Activated T-helper 2 cell treated with anti-CD3 and anti-CD28 coated beads, Interferon-gamma antibody, Interleukin-2, Interleukin-4, amounts not matched to agents 10 μg/mL and 5 μg/mL and 100 μg/mL, durations not matched to agents 14 hours and 24 hours and 36 hours (primary cell): ENCODE results near the gene GALT. TPM values are rescaled to one million over a fixed set of nuclear protein-coding genes. Genes with fewer than 3 reads are reported as not detected.
A peak's percentile ranks its signal among the peaks of the same experiment; 100 is the strongest.

ENCODE experiments used
- DNase-seq: peaks from one replicate; pipeline ENCODE4 v3.0.0; 2021; ENCODE audit warnings: low spot score
- H3K27ac Mint-ChIP-seq: one replicate; pipeline ENCODE4 v1.8.0; 2021; ENCODE audit warnings: mixed read lengths
- H3K27me3 Mint-ChIP-seq: one replicate; pipeline ENCODE4 v1.8.0; 2021; ENCODE audit warnings: low read depth, mixed read lengths
- H3K36me3 Mint-ChIP-seq: one replicate; pipeline ENCODE4 v1.8.0; 2021; ENCODE audit warnings: low read depth, mixed read lengths
- H3K4me1 Mint-ChIP-seq: one replicate; pipeline ENCODE4 v1.8.0; 2021; ENCODE audit warnings: low read depth, mixed read lengths
- H3K4me3 Mint-ChIP-seq: one replicate; pipeline ENCODE4 v1.8.0; 2021; ENCODE audit warnings: low read depth, mild to moderate bottlenecking, moderate library complexity, mixed read lengths
- H3K9me3 Mint-ChIP-seq: one replicate; pipeline ENCODE4 v1.8.0; 2021; ENCODE audit warnings: mixed read lengths
- intact Hi-C: fragments of 100-400 bp; cut with micrococcal nuclease; formaldehyde crosslinking; loops from one replicate; pipeline ENCODE4 v1.15.1; 2023
- total RNA-seq: library from RNA; stranded (reverse); gene quantifications from 2 replicates; pipeline ENCODE4 v1.2.3, GENCODE V29; 2022

GALT gene
- 74.3 and 78.4 TPM in 2 replicates for total RNA-seq

- no peaks in the 10 kb centered on the region for H3K27me3 Mint-ChIP-seq
- intact Hi-C loops: loop anchor here (1.0 to 5.0 kb wide), 3 partner anchors 9 to 34 kb away; partner anchors contain the start of genes RPP25L and SIGMAR1
- H3K36me3 Mint-ChIP-seq: peaks cover 40% of the 10 kb centered on the region
- peak within 1 kb of the TSS; percentile 87 for H3K27ac Mint-ChIP-seq
- H3K9me3 Mint-ChIP-seq: no peaks in the 10 kb centered on the region
- DNase-seq: peak; percentile 95
- H3K4me1 Mint-ChIP-seq: peaks cover 28% of the 10 kb centered on the region
- peak within 1 kb of the TSS; percentile 93 for H3K4me3 Mint-ChIP-seq
Observed at GRCh38 chr9:34646211-34647083, at the start of gene GALT. Gene GALT, plus strand, starts transcription at chr9:34646675. Its CDS starts 30 bp downstream, at chr9:34646705.

DNA sequence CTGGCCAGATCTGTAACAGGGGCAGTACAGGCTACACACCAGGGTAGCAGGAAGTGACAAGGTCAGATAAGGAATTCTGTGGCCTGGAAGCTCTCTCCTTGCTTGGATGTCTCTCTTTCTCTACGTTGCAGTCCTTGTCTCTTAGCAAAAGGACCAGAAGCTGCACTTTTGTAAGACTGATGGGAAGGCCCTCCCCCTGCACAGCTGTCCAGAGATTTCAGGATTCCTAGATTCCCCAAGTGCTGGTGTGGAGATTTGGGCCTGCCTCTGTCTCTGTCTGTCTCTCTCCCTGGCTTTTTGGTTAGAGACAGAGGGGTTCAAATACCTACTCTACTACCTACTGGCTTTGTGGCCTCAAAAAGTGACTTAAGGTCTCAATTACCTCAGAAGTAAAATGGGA, 46.9 kb upstream of the GALT start:
- no peaks in the 10 kb centered on the region for H3K36me3 Mint-ChIP-seq
- no peaks in the 10 kb centered on the region for H3K4me1 Mint-ChIP-seq
- intact Hi-C loops: no loop called here
- peaks cover 30% of the 10 kb centered on the region for H3K27me3 Mint-ChIP-seq
- H3K27ac Mint-ChIP-seq: no peak overlapping the region
- no peak for DNase-seq
- no peak overlapping the region for H3K4me3 Mint-ChIP-seq
- H3K9me3 Mint-ChIP-seq: no peaks in the 10 kb centered on the region

GRCh38 chr9:34600908-34601307, 45.6 kb upstream of the GALT start:
- no peaks in the 10 kb centered on the region for H3K9me3 Mint-ChIP-seq
- H3K36me3 Mint-ChIP-seq: no peaks in the 10 kb centered on the region
- peaks cover 29% of the 10 kb centered on the region for H3K27me3 Mint-ChIP-seq
- DNase-seq: no peak
- no peak overlapping the region for H3K4me3 Mint-ChIP-seq
- intact Hi-C loops: loop anchor here (5.0 kb wide), 1 partner anchor 36 kb away; the partner anchor contains the start of gene SIGMAR1
- no peaks in the 10 kb centered on the region for H3K4me1 Mint-ChIP-seq
- no peak overlapping the region for H3K27ac Mint-ChIP-seq

DNA sequence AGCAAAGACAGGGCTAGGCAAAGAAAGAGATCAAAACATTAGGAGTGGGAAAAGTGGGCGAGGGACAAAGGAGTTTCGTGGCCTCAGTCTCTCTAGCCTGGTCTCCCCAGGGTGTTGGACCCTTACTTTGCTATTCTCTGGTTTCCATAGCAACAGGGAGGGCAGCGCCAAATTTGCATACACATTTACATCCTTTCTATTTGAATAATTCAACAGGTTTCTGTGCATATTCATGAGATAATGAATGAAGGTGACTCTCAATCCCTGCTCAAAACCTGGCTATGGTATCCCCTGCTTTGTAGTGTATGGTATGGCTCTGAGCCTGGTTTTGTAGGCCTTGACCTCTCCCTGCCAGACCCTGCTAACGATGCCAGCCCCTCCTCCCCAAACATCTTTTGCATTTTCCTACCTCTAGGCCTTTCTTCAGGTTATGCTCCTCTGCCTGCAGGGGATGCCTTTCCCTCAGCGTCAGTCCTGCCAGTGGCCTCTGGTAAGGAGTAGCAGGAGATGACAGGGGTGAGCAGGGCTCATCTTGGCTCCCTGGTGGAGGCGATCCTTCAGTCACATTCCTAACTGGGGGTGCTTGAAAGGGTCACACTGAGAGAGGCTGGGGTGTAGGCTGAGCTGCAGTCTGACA, 44.4 kb upstream of the GALT start:
- H3K4me1 Mint-ChIP-seq: no peaks in the 10 kb centered on the region

DNA sequence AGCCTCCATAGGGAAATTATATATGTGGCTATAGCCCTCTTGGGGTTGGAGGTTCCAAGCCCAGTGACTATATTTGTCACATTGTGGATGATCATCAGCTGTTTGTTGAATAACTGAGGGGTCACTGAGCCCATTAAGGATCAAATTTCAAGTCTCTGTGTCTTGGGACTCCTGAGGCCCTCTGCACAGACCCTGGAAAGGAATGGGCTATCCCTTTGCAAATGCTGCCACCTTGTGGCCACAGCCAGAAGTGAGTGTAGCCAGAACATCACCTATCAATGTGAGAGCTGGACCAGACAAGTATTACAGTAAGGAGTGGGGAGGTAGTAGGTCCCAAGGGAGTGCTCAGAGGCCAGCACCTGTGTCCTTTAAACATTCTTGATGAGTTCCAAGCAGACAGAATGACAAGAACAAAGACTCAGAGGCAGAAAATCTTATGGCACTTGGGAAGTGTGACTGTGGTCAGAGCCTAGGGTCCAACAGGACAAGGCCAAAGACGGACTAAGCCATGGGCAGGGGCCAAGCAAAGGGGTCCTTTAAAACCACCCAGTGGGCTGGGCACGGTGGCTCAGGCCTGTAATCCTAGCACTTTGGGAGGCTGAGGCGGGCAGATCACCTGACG, 42.8 kb upstream of the GALT start:
- intact Hi-C loops: loop anchor here (2.0 to 5.0 kb wide), 2 partner anchors 34 to 55 kb away; partner anchors contain the start of gene SIGMAR1
- Mint-ChIP-seq H3K4me3 (no peak overlapping the region), H3K36me3 (no peaks in the 10 kb centered on the region), H3K27ac (no peak overlapping the region), H3K9me3 (no peaks in the 10 kb centered on the region), H3K4me1 (no peaks in the 10 kb centered on the region), H3K27me3 (peaks cover 16% of the 10 kb centered on the region)
- DNase-seq: peak; percentile 66

More for the DNA sequence above, 44.4 kb upstream of the GALT start:
- Mint-ChIP-seq H3K4me3 (no peak overlapping the region), H3K27me3 (peaks cover 20% of the 10 kb centered on the region), H3K36me3 (no peaks in the 10 kb centered on the region), H3K27ac (no peak overlapping the region), H3K9me3 (no peaks in the 10 kb centered on the region)
- DNase-seq: no peak
- intact Hi-C loops: loop anchor here (2.0 to 5.0 kb wide), 2 partner anchors 35 to 53 kb away; partner anchors contain the start of gene SIGMAR1

- peaks cover 1% of the 10 kb centered on the region for H3K4me1 Mint-ChIP-seq
- no peak overlapping the region for H3K27ac Mint-ChIP-seq
- H3K4me3 Mint-ChIP-seq: no peak overlapping the region
- no peaks in the 10 kb centered on the region for H3K9me3 Mint-ChIP-seq
- DNase-seq: no peak
- H3K27me3 Mint-ChIP-seq: peaks cover 12% of the 10 kb centered on the region
- peaks cover 11% of the 10 kb centered on the region for H3K36me3 Mint-ChIP-seq
- intact Hi-C loops: no loop called here
Observed at GRCh38 chr9:34606190-34606589, 40.3 kb upstream of the GALT start.

GRCh38 chr9:34606905-34607304, 39.6 kb upstream of the GALT start:
- no peak for DNase-seq
- peaks cover 19% of the 10 kb centered on the region for H3K36me3 Mint-ChIP-seq
- H3K9me3 Mint-ChIP-seq: no peaks in the 10 kb centered on the region
- peaks cover 6% of the 10 kb centered on the region for H3K27me3 Mint-ChIP-seq
- no peak overlapping the region for H3K4me3 Mint-ChIP-seq
- no peak overlapping the region for H3K27ac Mint-ChIP-seq
- H3K4me1 Mint-ChIP-seq: peaks cover 4% of the 10 kb centered on the region
- intact Hi-C loops: no loop called here

- Mint-ChIP-seq H3K4me1 (peaks cover 4% of the 10 kb centered on the region), H3K4me3 (no peak overlapping the region), H3K27me3 (peaks cover 6% of the 10 kb centered on the region), H3K9me3 (no peaks in the 10 kb centered on the region), H3K27ac (no peak overlapping the region), H3K36me3 (peaks cover 19% of the 10 kb centered on the region)
- DNase-seq: no peak
- intact Hi-C loops: no loop called here
Observed at GRCh38 chr9:34607331-34607730, 39.1 kb upstream of the GALT start.

GRCh38 chr9:34610434-34611206, 35.9 kb upstream of the GALT start:
- H3K4me3 Mint-ChIP-seq: peak overlapping the region; percentile 90
- H3K36me3 Mint-ChIP-seq: peaks cover 25% of the 10 kb centered on the region
- H3K27ac Mint-ChIP-seq: no peak overlapping the region
- DNase-seq: no peak
- H3K9me3 Mint-ChIP-seq: no peaks in the 10 kb centered on the region
- no peaks in the 10 kb centered on the region for H3K27me3 Mint-ChIP-seq
- intact Hi-C loops: loop anchor here (5.0 kb wide), 3 partner anchors 37 to 278 kb away; partner anchors contain the start of genes DNAI1, FAM219A and GALT
- peaks cover 11% of the 10 kb centered on the region for H3K4me1 Mint-ChIP-seq

- Mint-ChIP-seq H3K36me3 (peaks cover 28% of the 10 kb centered on the region), H3K27ac (peak overlapping the region; percentile 93), H3K4me3 (peak overlapping the region; percentile 90), H3K27me3 (no peaks in the 10 kb centered on the region), H3K4me1 (peaks cover 11% of the 10 kb centered on the region), H3K9me3 (no peaks in the 10 kb centered on the region)
- intact Hi-C loops: loop anchor here (5.0 kb wide), 3 partner anchors 36 to 279 kb away; partner anchors contain the start of genes DNAI1, FAM219A and GALT
- DNase-seq: no peak
Observed at GRCh38 chr9:34611251-34611810, 35.1 kb upstream of the GALT start.

- DNase-seq: peak; percentile 81
- Mint-ChIP-seq H3K27me3 (no peaks in the 10 kb centered on the region), H3K27ac (peak within 1 kb of the TSS; percentile 93), H3K4me1 (peaks cover 11% of the 10 kb centered on the region), H3K9me3 (no peaks in the 10 kb centered on the region), H3K4me3 (peak within 1 kb of the TSS; percentile 90), H3K36me3 (peaks cover 31% of the 10 kb centered on the region)
- intact Hi-C loops: loop anchor here (1.0 to 5.0 kb wide), 5 partner anchors 8 to 280 kb away; partner anchors contain the start of genes DCTN3, DNAI1, FAM219A and GALT
Observed at GRCh38 chr9:34611811-34612787, 34.4 kb upstream of the GALT start, which contains the start of gene RPP25L. Gene RPP25L, minus strand, starts transcription at chr9:34612097. Its CDS starts 801 bp downstream, at chr9:34611296.
